GM18498 (cell line): ENCODE measurements around the gene LNPK.
"Not testable (repeated sequence)": the region's sequence is repeated elsewhere in the genome, so short reads cannot be mapped to it uniquely, and the experiment has no call there.

ENCODE experiments used
- ATAC-seq: cut with Tn5 transposase; IDR thresholded peaks from one replicate; pipeline ENCODE4 v1.9.1; 2021; ENCODE audit warnings: mild to moderate bottlenecking, moderate library complexity; ENCODE audit not compliant: unreplicated experiment

Gene LNPK, protein sequence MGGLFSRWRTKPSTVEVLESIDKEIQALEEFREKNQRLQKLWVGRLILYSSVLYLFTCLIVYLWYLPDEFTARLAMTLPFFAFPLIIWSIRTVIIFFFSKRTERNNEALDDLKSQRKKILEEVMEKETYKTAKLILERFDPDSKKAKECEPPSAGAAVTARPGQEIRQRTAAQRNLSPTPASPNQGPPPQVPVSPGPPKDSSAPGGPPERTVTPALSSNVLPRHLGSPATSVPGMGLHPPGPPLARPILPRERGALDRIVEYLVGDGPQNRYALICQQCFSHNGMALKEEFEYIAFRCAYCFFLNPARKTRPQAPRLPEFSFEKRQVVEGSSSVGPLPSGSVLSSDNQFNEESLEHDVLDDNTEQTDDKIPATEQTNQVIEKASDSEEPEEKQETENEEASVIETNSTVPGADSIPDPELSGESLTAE

DNA sequence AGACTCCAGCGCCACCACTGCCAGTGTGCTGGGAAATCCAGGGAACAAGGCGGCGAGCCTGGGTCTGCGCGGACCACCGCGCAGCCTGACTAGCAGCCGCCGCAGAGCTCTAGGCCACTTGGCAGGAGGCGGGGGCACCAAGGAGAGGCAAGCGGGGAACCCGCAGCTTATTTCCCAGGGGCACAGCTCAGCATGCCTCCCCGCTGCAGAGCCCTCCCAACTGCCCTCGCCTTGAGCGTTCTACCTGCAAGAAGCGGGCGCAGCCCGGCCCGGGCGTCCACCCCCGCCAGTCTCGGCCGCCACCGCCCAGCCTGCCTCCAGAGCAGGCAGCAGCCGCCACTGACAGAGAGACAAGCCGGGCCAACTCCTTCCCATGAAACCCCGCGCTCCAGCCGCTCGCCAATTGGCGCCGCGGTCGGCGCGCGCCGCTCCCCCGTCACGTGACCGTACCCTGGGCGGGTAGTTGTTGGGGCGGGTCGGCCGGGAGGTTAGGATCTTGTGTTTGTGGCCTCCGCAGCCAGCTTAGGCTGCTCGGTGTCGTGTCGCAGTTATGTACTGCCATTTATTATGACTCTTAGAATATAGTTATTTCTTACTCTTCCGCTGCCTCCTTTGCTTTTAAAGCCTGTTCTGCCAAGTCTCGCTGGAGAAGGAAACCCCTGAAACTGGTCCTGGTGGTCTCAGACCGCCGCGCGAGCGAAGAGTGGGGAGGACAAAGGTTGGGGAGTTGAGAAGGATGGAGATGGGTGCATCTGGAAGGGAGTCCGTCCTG lies at the start of gene LNPK:
Gene LNPK (minus strand): TSS at position 352 of the 772 bp plus-strand sequence. CDS start 6,683 bp downstream, outside the sequence.
- ATAC-seq: peak; percentile 93

DNA sequence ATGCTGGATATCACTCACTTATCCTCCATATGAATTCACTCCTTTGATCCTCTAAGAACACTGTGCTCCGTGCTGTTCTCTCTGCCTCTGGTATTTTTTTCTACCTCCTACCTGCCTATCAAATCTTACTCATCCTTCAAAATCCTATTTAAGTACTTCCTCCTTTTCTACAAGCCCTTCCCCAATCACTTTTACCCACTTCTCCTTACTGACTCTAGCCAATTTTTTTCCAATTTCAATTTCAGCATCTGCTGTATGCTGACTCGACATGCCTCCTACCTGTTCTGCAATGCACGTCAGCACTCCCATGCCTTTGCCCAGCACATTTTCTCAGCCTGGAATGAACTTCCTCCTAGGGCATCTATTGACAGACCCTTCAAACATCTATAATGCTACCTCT lies 37.3 kb upstream of the LNPK start:
- ATAC-seq: no peak

DNA sequence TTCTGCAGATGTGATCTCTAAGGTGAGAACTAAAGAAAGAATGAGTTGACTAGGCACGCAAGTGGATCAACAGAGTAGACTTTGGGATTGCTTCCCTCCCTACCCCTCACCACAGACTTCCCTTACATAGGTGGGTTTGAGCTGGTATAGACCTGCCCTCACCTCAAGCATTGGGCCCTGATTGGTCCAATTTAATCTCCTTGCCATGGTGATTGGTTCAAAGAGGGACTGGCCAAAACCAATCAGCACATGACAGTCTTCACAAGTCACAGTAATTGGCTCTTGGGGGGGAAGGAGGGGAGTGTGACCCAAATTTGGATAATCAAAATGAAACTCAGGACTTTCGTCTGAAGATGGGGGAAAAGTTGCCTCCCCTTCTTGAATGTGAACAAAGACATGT lies 36.6 kb upstream of the LNPK start:
- ATAC-seq: no peak

DNA sequence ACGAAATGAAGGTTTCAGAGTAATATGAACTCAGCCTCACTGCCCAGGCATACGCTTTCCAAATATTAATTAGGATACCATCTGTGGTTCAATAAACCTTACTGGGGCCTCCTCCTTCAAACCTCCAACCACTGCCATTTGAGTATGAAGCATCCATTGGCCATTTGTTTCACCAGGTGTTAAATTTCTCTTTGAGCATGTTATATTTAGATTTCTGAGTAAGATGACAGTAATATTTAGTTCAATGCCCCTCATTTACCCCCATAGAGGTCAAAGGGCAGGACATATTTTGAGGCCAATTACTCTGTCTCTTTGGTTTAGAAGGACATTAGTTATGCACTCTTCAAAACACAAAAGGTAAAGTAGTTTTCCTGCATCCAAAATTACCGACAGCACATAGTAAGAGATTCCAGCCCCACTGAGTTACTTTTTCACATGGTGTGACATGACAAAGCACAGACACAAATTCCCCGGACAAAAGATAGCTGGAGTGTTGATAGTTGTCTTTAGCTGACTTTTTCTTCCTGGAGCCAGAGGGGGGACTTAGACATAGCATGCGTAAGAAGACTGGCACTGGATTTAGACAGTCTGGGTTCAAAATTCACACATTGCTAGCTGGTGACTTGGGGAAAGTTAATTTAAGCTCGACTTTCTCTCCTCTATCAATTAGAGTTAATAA lies 33.1 kb upstream of the LNPK start:
- ATAC-seq: no peak

DNA sequence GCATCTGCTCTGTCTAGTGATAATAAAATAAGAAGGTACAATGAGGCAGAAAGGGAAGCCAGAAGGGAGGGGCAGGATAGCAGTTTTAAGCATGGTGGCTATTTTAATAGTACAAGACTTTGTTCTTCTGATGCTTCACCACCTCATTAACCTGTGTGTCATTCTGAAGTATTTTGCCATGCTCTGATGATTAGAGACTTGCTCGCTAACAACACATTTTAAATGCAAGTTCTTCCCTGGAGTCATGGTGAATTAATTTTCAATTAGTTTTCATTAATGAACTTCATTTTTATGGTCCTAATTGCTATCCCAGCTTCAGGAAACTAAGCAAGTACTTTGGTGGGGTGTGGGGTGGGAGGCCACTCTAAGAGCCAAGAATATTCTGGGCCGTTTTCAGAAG lies 25.7 kb upstream of the LNPK start:
- no peak for ATAC-seq

DNA sequence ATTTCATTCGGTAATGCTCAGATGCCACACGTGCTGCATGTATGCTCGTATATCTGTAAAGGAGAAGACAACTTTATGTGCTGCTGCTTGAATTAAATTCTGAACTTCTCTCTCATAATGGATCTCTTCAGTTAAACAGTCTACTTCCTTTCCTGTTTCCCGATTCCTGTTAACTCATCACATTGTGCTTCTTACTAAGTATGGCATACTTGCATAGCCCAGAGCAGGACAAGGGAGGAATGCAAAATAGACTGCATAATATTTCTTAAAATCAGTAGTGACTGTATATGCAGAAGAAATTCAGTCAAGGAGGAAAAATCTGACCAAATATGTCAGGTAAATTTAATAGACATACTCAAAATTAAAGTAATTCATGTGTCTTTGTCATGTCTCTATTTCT lies 23.9 kb upstream of the LNPK start:
- ATAC-seq: no peak

DNA sequence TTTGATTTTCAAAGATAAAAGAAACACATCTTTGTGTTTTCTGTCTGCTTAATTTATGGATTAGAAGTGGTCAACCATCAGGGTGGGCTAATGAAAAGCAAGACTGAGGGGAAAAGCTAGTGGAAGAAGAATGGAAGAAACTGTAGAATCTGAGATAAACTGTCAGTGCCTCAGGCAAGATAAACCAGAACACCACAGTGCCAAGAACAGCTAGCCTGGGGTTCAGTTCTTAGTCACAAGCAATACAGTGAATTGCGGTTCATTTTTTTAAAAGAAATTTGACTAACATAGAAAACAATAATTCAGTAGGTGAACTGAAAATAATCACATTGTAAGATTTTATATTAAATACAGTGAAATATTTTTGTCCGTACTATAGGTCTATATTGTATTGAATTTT lies 22.0 kb upstream of the LNPK start:
- no peak for ATAC-seq

DNA sequence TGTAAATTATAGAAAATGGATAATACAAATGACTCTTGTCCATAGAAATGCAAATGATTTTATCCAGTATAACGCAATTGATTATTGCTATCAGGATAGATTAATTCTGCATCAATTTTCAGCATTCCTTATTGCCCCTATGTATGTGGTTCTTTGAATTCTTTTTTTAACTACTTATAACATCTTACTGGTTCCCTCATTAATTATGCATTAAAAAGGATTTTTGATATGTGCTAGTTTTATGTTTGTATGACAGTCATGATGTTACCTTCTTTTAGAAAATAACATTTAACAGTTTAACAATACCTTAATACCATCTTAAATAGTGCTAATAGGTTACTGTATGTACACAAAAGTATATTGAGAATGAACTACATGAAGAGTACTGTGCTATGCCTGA lies 20.0 kb upstream of the LNPK start:
- ATAC-seq: no peak

DNA sequence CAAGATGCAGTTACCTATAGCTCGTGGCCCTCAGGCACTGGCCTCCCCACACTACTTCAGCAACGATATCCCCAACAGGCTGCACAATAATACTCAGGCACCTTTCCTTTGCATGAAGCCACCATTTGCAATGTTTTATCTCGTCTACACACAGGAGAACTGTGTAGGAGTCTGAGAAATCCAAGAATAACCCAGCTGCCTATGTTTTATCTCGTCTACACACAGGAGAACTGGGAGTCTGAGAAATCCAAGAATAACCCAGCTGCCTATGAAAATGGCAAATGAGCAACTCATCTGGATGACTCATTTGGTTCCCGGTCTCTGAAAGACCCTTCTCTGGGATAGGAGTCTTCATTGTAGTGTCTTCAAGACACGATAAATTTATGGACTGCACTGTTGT lies 18.3 kb upstream of the LNPK start:
- no peak for ATAC-seq

DNA sequence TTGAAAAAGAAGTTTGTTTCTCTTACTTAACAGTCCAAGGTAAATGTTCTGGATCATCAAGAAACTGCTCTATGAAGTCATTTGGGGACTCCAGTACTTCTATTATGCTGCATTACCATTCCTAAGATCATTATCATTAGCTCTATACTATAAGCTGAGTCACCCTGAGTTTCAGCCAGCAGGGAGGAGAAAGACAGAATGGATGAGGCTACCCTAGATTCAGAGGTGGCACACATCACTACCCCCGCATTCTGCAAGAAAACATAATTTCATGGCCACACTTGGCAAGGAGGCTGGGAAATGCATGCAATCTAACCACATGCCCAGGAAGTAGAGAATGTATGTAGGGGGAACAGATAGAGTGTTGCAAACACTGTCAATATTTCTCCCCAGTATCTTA lies 16.6 kb upstream of the LNPK start:
- ATAC-seq: no peak

DNA sequence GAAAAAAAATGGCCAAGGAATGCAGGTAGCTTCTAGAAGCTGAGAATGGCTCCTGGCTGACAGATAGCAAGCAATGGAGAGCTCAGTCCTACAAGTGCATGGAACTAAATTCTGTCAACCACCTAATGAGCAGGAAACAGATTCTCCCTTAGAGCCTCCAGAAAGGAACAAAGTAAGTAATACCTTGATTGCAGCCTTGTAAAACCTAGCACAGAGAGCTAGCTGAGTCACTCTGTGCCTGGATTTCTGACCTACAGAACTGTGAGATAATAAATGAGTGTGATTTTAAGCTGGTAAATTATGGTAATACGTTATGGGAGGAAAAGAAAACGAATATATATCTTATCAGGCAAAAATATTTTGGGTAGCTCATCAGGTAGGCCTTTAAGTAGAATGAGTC lies 7.4 kb upstream of the LNPK start:
- ATAC-seq: no peak

DNA sequence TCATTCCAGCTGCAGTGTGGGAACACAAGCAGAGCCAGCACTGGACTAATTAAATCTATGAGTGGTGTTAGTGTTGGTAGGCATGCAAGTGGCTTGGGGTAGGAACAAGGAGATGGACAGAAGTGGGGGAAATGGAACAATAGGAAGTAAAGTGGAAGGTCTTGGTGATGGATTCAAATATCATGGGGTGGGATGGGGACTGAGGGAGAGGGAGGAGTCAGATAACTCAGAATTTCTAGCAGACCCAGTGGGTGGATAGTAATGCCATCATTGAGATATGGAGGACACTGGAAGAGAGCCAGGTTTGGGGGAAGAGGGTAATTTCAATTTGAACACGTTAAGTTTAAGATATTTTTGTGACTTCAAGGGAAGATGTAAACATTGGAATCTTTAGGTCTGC lies 2.9 kb upstream of the LNPK start:
- no peak for ATAC-seq

DNA sequence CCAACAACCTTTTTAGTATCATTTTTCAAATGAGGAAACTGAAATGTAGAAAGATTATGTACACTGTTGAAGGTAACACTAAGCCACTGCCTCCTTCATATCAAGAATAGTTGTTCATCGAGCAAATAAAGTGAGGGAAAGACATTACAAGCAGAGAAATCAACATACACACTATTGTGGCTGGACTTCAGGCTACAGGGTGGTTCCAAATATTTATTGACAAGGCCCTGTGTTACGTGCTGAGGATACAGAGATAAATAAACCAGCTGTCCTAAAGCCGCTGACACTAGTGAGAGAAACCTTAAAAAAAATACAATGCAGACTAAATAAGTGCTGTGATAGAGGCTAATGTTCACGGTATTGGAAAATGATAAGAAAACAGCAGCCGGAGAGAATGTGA lies 1.9 kb upstream of the LNPK start:
- no peak for ATAC-seq

DNA sequence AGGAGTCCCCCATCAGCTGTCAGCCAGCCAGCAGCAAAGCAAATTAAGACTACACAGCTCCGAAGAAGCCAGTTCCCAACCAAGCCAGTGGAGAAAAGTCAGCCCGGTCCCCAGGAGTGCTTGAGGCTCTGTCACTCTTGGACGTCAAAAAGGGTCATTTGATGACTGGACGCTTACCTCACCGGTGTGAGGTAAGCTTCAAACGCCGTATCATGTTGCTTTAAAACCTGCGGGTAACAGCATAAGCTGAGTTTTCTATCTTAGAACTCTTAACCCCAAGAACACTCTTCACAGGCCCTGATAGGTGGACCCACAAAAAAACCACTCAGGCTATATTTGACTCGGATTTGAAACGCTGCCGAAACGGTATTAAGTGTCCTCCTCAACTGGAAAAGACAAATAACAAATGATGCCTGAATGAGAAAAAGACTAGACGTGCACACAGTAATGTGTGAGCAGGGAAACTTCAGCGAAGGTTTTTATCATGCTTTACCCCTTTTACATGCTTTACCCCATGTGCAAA lies 682 bp upstream of the LNPK start:
- ATAC-seq: no peak

DNA sequence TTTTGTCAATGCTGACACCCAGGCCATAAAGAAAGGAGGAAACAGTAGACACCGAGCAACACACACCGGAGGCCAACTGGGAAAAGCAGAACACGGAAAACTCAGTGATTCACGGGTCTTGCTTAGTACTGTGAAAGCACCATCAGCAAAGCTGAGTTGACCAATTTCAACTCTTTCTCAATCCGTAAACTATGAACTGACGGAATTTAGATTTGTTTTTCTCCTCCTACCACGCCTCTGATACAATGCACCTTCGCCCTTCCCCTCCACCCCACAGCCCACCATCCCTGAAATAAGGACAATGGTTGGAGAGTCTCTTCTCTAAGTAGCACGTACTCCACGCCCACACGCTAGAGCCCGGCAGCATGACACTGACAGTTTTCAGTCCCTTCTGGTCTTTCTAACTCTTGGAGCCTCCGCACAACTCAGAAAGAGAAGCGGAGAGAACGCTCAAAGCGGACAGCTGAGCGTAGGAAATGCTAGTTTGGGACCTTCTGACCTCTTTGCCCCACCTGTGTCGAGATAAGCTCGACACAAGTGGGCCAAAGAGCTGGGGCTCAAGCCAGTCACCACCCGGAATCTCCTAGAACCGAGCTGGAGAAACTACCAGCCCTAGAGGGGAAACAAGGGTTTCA lies 669 bp downstream of the LNPK start:
- peak; percentile 51 for ATAC-seq

DNA sequence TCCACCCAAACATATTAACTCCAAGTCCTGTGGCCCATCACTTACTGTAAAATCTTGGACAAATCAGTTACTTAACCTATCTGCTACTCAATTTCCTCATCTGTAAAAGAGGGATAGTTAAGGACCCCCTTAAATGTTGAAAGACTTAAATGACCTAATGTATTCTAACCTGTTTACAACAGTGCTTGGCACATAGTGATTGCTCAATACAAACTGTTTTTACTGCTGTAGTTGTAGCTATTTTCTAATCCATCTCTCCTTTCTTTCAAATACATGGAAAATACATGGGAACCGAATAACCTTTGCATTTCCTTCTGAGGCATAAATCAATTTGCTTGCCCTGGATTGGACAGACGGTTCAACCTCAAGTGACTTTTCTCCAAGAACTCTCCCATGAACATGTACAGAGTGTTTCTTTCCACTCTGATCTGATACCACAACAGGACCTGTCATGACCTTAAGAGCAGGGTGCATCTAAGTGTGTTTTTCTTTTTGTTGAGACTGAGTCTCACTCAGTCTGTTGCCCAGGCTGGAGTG lies 2.7 kb downstream of the LNPK start:
- no peak for ATAC-seq

DNA sequence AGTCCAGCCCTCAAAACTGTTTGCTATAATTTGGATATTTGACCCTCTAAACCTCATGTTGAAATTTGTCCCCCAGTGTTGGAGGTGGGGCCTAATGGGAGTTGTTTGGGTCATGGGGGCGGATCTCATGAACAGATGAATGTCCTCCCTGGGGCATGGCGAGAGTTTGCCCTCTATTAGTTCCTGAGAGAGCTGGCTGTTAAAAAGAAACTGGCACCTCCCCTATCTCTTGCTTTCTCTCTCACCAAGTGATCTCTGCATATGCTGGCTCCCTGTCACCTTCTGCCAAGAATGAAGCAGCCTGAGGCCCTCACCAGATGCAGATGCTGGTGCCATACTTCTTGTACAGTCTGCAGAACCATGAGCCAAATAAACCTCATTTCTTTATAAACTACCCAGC lies 12.0 kb downstream of the LNPK start:
- no peak for ATAC-seq

DNA sequence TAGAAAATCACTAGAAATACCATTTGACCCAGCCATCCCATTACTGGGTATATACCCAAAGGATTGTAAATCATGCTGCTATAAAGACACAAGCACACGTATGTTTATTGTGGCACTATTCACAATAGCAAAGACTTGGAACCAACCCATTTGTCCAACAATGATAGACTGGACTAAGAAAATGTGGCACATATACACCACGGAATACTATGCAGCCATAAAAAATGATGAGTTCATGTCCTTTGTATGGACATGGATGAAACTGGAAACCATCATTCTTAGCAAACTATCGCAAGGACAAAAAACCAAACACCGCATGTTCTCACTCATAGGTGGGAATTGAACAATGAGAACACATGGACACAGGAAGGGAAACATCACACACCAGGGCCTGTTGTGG lies 14.9 kb downstream of the LNPK start:
- not testable (repeated sequence) for ATAC-seq

DNA sequence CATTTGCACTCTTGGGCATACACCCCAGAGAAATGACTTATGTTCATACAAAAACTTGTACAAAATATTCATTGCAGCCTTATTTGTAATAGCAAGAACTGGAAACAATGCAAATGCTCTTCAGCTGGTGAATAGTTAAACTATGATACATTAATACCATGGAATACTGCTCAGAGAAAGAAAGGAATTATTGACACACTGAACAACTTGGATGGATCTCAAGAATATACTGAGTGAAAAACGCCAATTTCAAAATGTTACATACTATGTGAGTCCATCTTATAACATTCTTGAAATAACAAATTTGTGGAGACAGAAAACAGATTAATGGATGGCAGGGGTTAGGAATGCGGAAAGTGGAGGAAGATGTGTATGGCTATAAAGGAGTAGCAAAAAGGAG lies 17.2 kb downstream of the LNPK start:
- ATAC-seq: no peak

DNA sequence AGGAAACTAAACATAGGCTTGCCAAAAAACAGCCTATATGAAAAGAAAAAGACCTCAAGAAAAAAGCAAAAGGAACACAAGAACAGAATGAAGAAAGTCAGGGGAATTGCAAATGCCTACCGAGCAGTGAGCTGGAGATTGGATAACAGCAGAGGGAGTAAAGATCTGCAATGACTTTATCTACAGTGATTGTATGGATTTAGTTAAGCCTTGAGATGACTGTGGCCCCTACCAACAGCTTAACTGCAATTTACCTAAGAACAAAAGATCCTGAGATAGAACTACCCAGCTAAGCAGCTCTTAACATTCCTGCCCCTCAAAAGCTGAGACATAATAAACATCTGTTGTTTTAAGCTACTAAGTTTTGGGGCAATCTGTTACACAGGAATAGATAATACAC lies 20.5 kb downstream of the LNPK start:
- ATAC-seq: no peak
